Smooth muscle cell of the coronary artery (primary cell): Measurements from ENCODE around the gene CCSER1. TPM values are rescaled to one million over a fixed set of nuclear protein-coding genes. Genes with fewer than 3 reads are reported as not detected.

ENCODE experiments used
- total RNA-seq: library from RNA; depleted of rRNA; stranded (reverse); fragments of >200 nt; gene quantifications from 2 replicates; pipeline ENCODE4 v1.2.3, GENCODE V29; 2014; ENCODE audit warnings: low replicate concordance

Gene CCSER1
- 0.23 TPM in 1 of 2 replicates, not detected in the other for total RNA-seq

GRCh38 chr4:90127223-90127705 is at the start of gene CCSER1:
Gene CCSER1 (plus strand): TSS chr4:90127394.

Other genes with a start within 250 kb of the CCSER1 start
- gene MMRN1, start 232.5 kb upstream of the CCSER1 start, total RNA-seq, result 0.15 and 0.35 TPM in 2 replicates